Measurements from ENCODE around the gene KRTCAP2.
A peak's percentile ranks its signal among the peaks of the same experiment; 100 is the strongest.

Gene KRTCAP2

DNA sequence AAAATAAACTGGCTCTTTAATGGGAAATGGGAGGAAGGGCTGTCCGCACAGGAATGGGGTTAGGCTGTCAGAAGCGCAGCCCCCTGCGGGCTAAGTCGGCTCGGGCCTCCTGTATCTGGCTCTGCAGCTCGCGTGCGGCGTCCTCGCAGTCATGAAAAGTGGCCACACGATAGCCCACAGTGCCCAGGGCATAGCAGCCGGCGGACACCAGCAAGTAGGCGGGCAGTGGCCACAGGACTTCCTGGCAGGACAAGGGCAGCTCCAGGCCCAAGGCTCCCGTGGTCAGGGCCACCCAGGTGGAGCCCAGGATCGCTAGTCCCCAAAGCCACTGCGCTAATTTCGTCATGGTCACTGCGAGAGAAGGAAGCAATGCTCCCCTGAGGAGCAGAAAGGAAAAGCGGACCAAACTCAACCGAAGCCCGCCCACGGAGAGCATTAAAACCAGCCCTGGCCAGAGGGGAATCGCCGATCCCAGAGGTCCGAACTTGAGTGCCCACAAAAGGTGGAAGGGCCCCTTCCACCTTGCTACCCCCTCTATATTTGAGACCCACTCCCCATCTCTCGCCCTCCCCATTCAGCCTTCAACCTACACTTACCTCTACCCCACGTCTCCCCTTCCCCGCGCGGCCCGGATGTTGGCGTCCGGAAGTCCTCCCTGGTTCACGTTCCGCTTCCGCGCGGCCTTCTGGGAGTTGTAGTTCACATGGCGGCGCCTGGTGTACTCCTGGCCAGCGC lies 33.0 kb downstream of the KRTCAP2 start, which contains the start of gene DPM3:
Gene DPM3 (minus strand): TSS at position 637 of the 735 bp plus-strand sequence. CDS start 291 bp downstream, at position 346.
- H3K4me1 Mint-ChIP-seq = peaks cover 39% of the 10 kb centered on the region
- peaks cover 56% of the 10 kb centered on the region for H3K36me3 Mint-ChIP-seq
- ATAC-seq (peak; percentile 85), DNase-seq (ENCODE audit: low spot score in 2 of 2) (peak; percentile 76 to 90)
- H3K27ac Mint-ChIP-seq = peak within 1 kb of the TSS; percentile 94
- H3K9me3 Mint-ChIP-seq = no peaks in the 10 kb centered on the region
- H3K4me3 Mint-ChIP-seq = peak within 1 kb of the TSS; percentile 98

DNA sequence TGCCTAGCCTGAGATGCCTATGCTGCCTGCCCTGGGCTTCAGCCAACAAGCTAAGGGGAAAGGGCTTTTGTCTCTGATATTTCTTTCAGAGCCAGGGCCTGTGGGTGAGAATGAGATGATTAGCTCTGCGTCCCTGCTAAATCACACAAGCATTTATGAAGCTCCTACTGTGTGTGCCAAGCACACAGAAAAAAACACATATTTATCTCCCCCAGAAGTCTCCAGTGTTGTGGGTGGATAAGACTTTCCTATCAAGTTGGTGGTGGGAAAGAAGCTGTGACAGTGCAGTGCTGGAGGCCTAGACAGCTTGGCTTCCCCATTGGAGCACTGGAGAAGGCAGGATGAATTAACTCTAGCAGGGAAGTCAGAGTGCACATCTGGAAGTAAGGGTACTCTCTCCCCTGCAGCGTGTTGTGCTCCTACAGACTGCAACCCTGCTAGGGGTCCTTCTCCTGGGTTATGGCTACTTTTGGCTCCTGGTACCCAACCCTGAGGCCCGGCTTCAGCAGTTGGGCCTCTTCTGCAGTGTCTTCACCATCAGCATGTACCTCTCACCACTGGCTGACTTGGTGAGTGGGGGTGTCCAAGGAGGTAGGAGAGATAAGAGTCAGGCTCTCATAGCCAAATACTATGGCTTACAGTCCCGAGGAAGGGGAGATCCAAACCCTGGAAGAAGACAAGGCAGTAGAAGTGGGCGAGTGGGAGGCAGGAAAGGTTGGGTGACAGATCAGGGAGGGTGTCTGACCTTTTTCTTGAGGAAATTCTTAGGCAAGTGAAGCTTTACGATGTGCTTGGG lies 35.8 kb downstream of the KRTCAP2 start:
- peak overlapping the region; percentile 99 for H3K27ac Mint-ChIP-seq
- peak overlapping the region; percentile 98 for H3K4me3 Mint-ChIP-seq
- no peaks in the 10 kb centered on the region for H3K9me3 Mint-ChIP-seq
- H3K4me1 Mint-ChIP-seq = peaks cover 44% of the 10 kb centered on the region
- DNase-seq (ENCODE audit: low spot score in 2 of 2) (no peak), ATAC-seq (no peak)
- peaks cover 66% of the 10 kb centered on the region for H3K36me3 Mint-ChIP-seq

DNA sequence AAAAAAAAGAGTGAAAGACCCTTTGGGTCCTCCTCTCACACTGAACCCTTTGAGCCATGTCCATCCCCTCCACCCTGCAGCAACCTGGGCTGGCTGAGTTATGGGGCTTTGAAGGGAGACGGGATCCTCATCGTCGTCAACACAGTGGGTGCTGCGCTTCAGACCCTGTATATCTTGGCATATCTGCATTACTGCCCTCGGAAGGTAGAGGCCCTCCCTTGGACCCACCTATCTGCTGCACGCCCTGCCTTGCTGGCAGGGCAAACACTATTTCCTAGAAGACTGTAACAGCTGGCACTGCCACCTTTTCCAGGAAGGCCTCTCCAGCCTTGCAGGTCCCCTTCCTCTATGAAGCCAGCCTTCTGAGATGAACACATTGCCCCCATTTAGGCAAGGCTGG lies 36.4 kb downstream of the KRTCAP2 start:
- Mint-ChIP-seq H3K4me1 (peaks cover 47% of the 10 kb centered on the region), H3K27ac (peak overlapping the region; percentile 99), H3K4me3 (peak overlapping the region; percentile 98), H3K9me3 (no peaks in the 10 kb centered on the region), H3K36me3 (peaks cover 66% of the 10 kb centered on the region)
- no peak for ATAC-seq
- no peak for DNase-seq (ENCODE audit: low spot score in 2 of 2)

DNA sequence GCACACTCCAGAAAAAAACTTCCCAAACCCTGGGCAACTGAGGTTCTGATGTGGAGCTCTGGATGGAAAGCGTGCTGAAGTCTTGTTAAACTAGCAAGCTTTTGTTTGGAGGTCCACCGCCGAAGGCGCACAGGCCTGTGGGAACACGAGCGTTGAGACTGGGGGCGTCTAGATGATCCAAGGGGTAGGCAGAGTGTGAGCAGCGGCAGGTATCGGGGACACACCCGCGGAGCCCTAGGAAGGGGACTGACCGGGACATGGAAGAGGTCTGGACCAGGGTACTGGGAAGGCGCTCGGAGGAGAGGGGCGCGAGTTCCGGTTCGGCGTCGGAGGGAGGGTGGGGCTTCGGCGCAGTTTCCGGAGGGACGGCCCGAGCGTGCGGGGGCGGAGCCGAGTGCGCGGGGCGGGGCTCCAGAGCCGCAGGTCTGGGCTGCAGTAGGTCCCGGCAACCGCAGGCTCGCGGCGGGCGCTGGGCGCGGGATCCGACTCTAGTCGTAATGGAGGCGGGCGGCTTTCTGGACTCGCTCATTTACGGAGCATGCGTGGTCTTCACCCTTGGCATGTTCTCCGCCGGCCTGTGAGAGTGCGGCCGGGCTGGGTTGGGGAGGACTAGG lies 37.6 kb downstream of the KRTCAP2 start, which contains the start of gene SLC50A1:
Gene SLC50A1 (plus strand): TSS at position 438 of the 614 bp plus-strand sequence. CDS start 60 bp downstream, at position 498.
- Mint-ChIP-seq H3K27ac (peak within 1 kb of the TSS; percentile 99), H3K36me3 (peaks cover 65% of the 10 kb centered on the region), H3K4me1 (peaks cover 48% of the 10 kb centered on the region), H3K4me3 (peak within 1 kb of the TSS; percentile 98), H3K9me3 (no peaks in the 10 kb centered on the region)
- peak; percentile 93 to 96 for DNase-seq (ENCODE audit: low spot score in 2 of 2)
- peak; percentile 82 for ATAC-seq

DNA sequence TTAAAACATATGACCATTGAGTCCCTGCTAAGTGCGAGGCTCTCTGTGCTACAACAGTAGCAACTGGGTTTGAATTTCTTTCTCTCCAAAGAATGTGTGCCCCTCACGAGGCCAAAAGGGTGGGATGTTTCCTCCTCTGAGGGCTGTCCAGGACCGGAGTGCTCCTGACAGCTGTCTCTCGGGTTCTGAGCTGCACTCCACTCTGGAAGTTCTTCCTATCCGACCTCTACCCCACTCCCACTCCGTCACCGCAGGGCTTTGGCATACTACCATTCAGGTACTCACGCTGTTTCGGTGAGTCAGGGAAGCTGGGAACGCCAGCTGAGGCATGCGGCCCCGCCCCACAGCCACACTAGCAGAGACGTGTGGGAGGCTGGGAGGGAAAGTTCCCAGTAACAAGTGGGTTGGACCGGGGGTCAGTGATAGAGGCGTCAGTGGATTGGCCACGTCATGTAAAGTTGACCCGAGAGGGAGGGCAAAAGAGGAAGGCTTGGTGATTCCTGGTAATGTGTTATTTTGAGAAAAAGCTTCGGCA lies 38.2 kb downstream of the KRTCAP2 start:
- peak overlapping the region; percentile 98 for H3K4me3 Mint-ChIP-seq
- peak; percentile 69 for ATAC-seq
- H3K36me3 Mint-ChIP-seq = peaks cover 59% of the 10 kb centered on the region
- peaks cover 45% of the 10 kb centered on the region for H3K4me1 Mint-ChIP-seq
- no peaks in the 10 kb centered on the region for H3K9me3 Mint-ChIP-seq
- peak overlapping the region; percentile 99 for H3K27ac Mint-ChIP-seq
- DNase-seq (ENCODE audit: low spot score in 2 of 2) = peak; percentile 44 to 71

DNA sequence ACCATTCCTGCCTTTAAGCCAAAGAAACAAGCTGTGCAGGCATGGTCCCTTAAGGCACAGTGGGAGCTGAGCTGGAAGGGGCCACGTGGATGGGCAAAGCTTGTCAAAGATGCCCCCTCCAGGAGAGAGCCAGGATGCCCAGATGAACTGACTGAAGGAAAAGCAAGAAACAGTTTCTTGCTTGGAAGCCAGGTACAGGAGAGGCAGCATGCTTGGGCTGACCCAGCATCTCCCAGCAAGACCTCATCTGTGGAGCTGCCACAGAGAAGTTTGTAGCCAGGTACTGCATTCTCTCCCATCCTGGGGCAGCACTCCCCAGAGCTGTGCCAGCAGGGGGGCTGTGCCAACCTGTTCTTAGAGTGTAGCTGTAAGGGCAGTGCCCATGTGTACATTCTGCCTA lies 38.8 kb downstream of the KRTCAP2 start:
- ATAC-seq = no peak
- Mint-ChIP-seq H3K4me3 (peak overlapping the region; percentile 98), H3K9me3 (no peaks in the 10 kb centered on the region), H3K4me1 (peaks cover 50% of the 10 kb centered on the region), H3K27ac (no peak overlapping the region), H3K36me3 (peaks cover 53% of the 10 kb centered on the region)
- no peak for DNase-seq (ENCODE audit: low spot score in 2 of 2)

DNA sequence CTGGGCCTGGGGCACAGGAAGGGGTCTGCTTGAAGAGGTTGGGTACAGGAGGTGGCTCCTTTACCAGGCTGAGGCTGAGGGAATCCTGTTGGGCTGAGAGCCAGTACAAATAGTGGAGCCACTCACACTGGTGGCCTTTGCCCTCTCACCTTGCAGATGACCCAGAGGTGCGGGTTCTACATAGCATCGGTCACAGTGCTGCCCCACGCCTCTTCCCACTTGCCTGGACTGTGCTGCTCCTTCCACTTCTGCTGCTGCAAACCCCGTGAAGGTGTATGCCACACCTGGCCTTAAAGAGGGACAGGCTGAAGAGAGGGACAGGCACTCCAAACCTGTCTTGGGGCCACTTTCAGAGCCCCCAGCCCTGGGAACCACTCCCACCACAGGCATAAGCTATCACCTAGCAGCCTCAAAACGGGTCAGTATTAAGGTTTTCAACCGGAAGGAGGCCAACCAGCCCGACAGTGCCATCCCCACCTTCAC lies 39.3 kb downstream of the KRTCAP2 start:
- ATAC-seq (no peak), DNase-seq (ENCODE audit: low spot score in 2 of 2) (no peak)
- no peak overlapping the region for H3K27ac Mint-ChIP-seq
- H3K4me3 Mint-ChIP-seq = no peak overlapping the region
- peaks cover 52% of the 10 kb centered on the region for H3K4me1 Mint-ChIP-seq
- H3K36me3 Mint-ChIP-seq = peaks cover 48% of the 10 kb centered on the region
- no peaks in the 10 kb centered on the region for H3K9me3 Mint-ChIP-seq

DNA sequence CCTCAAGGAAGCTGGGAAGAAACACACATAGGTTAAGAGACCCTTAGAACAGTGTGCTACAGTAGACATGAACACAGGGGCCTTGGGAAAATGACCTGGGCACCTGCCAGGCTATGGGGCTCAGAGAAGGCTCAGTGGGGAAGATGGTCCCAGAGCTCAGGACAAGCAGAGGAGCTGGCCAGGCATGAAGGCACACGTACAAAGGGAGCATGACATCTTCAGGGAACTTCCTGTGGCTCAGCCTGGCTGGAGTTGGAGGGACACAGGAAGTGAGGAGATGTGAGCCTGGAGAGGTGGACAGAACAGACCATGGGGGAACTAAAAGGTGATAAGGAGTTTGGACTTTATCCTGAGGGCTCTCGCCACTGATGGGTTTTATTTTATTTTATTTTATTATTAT lies 41.2 kb downstream of the KRTCAP2 start:
- H3K36me3 Mint-ChIP-seq = peaks cover 28% of the 10 kb centered on the region
- no peak overlapping the region for H3K4me3 Mint-ChIP-seq
- peaks cover 50% of the 10 kb centered on the region for H3K4me1 Mint-ChIP-seq
- H3K27ac Mint-ChIP-seq = no peak overlapping the region
- H3K9me3 Mint-ChIP-seq = no peaks in the 10 kb centered on the region
- no peak for ATAC-seq
- DNase-seq (ENCODE audit: low spot score in 2 of 2) = no peak

DNA sequence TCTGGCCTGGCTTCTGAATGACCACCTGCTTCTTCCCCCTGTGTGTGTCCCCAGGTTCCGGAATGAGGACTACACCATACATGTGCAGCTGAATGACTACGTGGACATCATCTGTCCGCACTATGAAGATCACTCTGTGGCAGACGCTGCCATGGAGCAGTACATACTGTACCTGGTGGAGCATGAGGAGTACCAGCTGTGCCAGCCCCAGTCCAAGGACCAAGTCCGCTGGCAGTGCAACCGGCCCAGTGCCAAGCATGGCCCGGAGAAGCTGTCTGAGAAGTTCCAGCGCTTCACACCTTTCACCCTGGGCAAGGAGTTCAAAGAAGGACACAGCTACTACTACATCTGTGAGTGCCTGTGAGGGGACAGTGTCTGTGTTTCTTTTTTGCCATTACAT lies 41.8 kb downstream of the KRTCAP2 start:
- Mint-ChIP-seq H3K9me3 (no peaks in the 10 kb centered on the region), H3K27ac (no peak overlapping the region), H3K36me3 (peaks cover 22% of the 10 kb centered on the region), H3K4me3 (no peak overlapping the region), H3K4me1 (peaks cover 53% of the 10 kb centered on the region)
- ATAC-seq (no peak), DNase-seq (ENCODE audit: low spot score in 2 of 2) (no peak)

DNA sequence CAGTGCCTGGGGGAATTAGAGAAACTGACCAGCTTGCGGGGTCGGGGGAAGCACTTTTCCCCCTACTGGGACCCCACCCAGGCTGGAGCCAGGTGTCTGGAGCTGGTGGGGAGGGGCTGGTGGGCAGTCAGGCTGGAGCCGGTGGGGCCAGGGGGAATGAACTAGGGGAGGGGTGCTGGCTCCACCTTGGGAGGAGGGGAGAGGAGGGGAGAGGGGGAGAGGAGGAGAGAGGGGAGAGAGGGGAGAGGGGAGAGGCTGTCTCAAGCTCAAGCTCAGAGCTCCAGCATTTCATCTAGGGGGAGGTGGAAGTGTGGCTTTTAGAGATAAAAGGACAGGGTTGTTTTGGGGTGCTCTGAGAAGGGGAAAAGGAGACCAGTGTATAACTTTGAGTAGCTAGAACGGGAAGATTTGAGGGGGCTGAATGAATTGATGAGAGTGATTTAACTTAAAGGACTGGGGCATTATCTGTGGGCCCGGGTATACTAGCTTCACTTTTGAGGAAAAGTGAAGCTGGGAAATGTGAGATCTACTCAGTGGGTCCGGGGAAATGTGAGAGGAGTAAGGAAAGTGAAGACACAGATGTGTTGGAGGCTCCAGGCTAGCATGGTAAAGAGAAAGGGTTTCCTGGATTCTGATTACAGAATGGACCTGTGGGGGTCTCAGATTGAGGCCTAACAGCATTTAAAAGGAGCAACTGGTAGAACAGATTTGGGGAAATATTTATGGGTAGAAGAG lies 42.7 kb downstream of the KRTCAP2 start:
- Mint-ChIP-seq H3K4me3 (no peak overlapping the region), H3K36me3 (peaks cover 14% of the 10 kb centered on the region), H3K4me1 (peaks cover 47% of the 10 kb centered on the region), H3K27ac (no peak overlapping the region), H3K9me3 (no peaks in the 10 kb centered on the region)
- ATAC-seq (no peak), DNase-seq (ENCODE audit: low spot score in 2 of 2) (no peak)

DNA sequence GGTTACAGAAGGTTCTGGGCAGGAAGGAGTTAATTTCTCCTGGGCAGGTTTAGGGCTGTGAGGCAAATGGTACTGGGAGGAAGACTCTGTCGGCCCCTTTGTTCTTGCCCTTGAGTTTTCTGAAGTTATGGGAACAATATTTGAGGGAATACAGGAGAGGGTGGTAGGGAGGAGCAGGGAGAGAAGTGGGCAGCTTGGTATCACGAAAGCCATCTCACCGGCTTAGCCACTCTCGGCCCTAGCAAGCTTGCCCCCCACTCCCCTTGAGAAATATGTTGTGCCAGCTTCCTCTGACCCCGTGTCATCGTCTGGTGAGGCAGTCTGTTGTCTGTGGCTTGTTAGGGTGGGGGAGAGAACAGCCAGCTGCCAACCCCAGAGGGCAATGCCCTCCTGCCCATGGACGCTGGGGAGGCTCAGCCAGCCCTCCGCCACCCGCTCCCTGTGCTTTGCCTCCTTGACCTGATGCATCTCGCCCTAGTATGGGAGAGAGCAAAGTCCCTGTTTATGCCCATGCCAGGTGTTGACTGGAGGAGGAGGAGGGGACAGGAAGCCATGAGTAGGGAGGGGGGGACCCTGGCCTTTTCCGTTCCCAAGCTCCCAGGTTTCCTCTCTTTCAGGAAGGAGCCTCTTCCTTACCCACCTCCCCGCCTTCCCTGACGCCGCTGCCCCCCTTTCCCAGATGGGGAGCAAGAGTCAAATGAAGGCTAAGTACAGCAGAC lies 44.2 kb downstream of the KRTCAP2 start:
- no peak for ATAC-seq
- H3K27ac Mint-ChIP-seq = no peak overlapping the region

DNA sequence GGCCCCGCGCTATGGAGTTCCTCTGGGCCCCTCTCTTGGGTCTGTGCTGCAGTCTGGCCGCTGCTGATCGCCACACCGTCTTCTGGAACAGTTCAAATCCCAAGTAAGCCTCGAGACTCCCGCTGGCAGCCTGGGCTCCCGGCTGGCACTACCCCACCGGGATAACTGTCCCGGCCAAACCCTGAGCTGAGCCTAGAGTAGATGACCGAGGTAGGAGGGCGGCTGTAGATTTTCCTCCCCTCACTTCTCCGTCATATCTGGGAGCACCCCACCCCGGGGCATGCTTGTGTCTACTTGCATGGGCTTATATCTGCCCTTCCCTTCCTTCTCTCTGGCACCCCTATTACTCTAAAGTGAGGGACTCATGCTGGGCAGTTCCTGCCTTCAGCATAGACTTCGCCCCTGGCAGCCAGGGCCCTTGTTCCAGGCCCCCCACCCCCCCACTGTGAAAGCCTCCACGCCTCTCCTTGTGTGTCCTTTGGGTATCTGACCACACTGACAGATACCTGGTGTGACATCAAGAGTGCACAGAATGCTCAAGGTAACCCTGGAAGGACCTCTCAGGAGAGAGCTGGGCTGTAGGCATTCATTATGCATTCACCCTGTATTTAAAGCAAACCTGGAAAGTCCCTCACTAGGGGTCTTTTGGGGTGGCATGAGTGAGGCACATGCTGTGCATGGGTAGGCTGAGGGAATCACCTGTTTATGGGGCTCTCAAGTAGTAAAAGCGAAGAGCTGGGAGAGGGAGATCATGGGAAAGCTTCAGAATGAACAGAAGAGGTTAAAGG lies 44.9 kb downstream of the KRTCAP2 start:
- Mint-ChIP-seq H3K4me3 (peak overlapping the region; percentile 83), H3K4me1 (peaks cover 39% of the 10 kb centered on the region), H3K9me3 (no peaks in the 10 kb centered on the region), H3K27ac (peak overlapping the region; percentile 43), H3K36me3 (peaks cover 3% of the 10 kb centered on the region)
- DNase-seq (ENCODE audit: low spot score in 2 of 2) = no peak
- ATAC-seq = no peak

More for the DNA sequence above, 44.2 kb downstream of the KRTCAP2 start:
- Mint-ChIP-seq H3K9me3 (no peaks in the 10 kb centered on the region), H3K4me1 (peaks cover 39% of the 10 kb centered on the region), H3K4me3 (peak overlapping the region; percentile 83), H3K36me3 (peaks cover 6% of the 10 kb centered on the region)
- DNase-seq (ENCODE audit: low spot score in 2 of 2) = no peak

All from stimulated activated effector memory CD8-positive, alpha-beta T cell treated with anti-CD3 and anti-CD28 coated beads, Interleukin-12 subunit alpha, Interleukin-12 subunit beta, amount 100 ng/mL, for 72 hours (primary cell).